ENCODE measurements around the gene LIME1. TPM values are rescaled to one million over a fixed set of nuclear protein-coding genes. Genes with fewer than 3 reads are reported as not detected.

The LIME1 gene
- total and polyA plus RNA-seq, 9 of the 15 experiments (the other 6 are each of a cell fraction or from before 2014, with no cell fraction given): 0.11 to 17.1 (median 2.8) TPM; not detected in 2

DNA sequence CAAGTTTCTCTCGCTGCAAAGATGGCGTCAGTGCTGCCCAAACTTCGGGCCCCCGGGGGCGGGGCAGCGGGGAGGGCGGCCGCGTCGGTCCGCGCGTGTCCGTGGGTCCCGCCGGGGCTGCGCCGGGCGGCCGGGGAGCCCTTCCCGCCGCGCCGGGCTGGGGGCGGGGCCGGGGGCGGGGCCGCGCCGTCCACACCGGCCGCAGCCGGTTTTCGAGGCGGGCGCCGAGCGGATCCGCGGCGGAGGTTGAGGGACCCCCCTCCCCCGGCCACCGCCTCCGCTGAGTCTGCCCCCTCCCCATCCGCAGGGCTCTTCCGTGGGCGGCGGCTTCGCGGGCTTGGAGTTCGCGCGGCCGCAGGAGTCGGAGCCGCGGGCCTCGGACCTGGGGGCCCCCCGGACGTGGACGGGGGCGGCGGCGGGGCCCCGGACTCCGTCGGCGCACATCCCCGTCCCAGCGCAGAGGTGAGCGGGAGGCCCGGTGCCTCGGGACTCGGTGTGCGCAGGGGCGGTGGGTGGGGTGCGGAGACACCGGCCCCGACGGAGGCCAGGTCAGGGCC is 3.7 kb downstream of the LIME1 start (continued):
- peak; percentile 15; the same call in 1 of the 2 replicates for TF ChIP-seq SIN3B (IDR thresholded peaks at IDR 0.05; ENCODE audit: low read depth)
- no peak for TF ChIP-seq POLR2A (conservative IDR thresholded peaks at IDR 0.05)
- no peak for TF ChIP-seq RBM14 (IDR thresholded peaks at IDR 0.05; ENCODE audit: borderline replicate concordance, insufficient read depth, low read depth, low read length)
- peak; percentile 6 for TF ChIP-seq CCNT2 (IDR thresholded peaks at IDR 0.05; ENCODE audit: borderline replicate concordance, extremely low read depth, insufficient read length, low read depth, low read length)
- TF ChIP-seq YBX1 (IDR thresholded peaks at IDR 0.05): no peak
- TF ChIP-seq TBL1XR1 (IDR thresholded peaks at IDR 0.05; ENCODE audit: low read length in 2 of 2): no peak
- no peak for TF ChIP-seq MCM5 (IDR thresholded peaks at IDR 0.05; ENCODE audit: low read depth)
- no peak for TF ChIP-seq NFIC (IDR thresholded peaks at IDR 0.05)
- TF ChIP-seq, protein P1, sequence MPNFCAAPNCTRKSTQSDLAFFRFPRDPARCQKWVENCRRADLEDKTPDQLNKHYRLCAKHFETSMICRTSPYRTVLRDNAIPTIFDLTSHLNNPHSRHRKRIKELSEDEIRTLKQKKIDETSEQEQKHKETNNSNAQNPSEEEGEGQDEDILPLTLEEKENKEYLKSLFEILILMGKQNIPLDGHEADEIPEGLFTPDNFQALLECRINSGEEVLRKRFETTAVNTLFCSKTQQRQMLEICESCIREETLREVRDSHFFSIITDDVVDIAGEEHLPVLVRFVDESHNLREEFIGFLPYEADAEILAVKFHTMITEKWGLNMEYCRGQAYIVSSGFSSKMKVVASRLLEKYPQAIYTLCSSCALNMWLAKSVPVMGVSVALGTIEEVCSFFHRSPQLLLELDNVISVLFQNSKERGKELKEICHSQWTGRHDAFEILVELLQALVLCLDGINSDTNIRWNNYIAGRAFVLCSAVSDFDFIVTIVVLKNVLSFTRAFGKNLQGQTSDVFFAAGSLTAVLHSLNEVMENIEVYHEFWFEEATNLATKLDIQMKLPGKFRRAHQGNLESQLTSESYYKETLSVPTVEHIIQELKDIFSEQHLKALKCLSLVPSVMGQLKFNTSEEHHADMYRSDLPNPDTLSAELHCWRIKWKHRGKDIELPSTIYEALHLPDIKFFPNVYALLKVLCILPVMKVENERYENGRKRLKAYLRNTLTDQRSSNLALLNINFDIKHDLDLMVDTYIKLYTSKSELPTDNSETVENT (CRISPR knock-in tag; IDR thresholded peaks at IDR 0.05): 0 out of 2 replicates have a peak, but pooled peaks have one; percentile 26
- TF ChIP-seq, protein P2, sequence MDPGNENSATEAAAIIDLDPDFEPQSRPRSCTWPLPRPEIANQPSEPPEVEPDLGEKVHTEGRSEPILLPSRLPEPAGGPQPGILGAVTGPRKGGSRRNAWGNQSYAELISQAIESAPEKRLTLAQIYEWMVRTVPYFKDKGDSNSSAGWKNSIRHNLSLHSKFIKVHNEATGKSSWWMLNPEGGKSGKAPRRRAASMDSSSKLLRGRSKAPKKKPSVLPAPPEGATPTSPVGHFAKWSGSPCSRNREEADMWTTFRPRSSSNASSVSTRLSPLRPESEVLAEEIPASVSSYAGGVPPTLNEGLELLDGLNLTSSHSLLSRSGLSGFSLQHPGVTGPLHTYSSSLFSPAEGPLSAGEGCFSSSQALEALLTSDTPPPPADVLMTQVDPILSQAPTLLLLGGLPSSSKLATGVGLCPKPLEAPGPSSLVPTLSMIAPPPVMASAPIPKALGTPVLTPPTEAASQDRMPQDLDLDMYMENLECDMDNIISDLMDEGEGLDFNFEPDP (CRISPR knock-in tag; IDR thresholded peaks at IDR 0.05): no peak
- TF ChIP-seq, protein P3, sequence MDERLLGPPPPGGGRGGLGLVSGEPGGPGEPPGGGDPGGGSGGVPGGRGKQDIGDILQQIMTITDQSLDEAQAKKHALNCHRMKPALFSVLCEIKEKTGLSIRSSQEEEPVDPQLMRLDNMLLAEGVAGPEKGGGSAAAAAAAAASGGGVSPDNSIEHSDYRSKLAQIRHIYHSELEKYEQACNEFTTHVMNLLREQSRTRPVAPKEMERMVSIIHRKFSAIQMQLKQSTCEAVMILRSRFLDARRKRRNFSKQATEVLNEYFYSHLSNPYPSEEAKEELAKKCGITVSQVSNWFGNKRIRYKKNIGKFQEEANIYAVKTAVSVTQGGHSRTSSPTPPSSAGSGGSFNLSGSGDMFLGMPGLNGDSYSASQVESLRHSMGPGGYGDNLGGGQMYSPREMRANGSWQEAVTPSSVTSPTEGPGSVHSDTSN (CRISPR knock-in tag; IDR thresholded peaks at IDR 0.05; ENCODE audit: low read depth): no peak
- TF ChIP-seq, protein P3 (tag; conservative IDR thresholded peaks at IDR 0.05; ENCODE audit: low read depth): no peak
- no peak for TF ChIP-seq MBD2 (IDR thresholded peaks at IDR 0.05; ENCODE audit: borderline replicate concordance, low read depth)
- TF ChIP-seq, protein P4, sequence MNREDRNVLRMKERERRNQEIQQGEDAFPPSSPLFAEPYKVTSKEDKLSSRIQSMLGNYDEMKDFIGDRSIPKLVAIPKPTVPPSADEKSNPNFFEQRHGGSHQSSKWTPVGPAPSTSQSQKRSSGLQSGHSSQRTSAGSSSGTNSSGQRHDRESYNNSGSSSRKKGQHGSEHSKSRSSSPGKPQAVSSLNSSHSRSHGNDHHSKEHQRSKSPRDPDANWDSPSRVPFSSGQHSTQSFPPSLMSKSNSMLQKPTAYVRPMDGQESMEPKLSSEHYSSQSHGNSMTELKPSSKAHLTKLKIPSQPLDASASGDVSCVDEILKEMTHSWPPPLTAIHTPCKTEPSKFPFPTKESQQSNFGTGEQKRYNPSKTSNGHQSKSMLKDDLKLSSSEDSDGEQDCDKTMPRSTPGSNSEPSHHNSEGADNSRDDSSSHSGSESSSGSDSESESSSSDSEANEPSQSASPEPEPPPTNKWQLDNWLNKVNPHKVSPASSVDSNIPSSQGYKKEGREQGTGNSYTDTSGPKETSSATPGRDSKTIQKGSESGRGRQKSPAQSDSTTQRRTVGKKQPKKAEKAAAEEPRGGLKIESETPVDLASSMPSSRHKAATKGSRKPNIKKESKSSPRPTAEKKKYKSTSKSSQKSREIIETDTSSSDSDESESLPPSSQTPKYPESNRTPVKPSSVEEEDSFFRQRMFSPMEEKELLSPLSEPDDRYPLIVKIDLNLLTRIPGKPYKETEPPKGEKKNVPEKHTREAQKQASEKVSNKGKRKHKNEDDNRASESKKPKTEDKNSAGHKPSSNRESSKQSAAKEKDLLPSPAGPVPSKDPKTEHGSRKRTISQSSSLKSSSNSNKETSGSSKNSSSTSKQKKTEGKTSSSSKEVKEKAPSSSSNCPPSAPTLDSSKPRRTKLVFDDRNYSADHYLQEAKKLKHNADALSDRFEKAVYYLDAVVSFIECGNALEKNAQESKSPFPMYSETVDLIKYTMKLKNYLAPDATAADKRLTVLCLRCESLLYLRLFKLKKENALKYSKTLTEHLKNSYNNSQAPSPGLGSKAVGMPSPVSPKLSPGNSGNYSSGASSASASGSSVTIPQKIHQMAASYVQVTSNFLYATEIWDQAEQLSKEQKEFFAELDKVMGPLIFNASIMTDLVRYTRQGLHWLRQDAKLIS (CRISPR knock-in tag; IDR thresholded peaks at IDR 0.05): peak; percentile 55; the same call in 1 of the 2 replicates
- peak; percentile 86; the same call in 1 of the 2 replicates for TF ChIP-seq GATAD2B (IDR thresholded peaks at IDR 0.05; ENCODE audit: borderline replicate concordance)
- TF ChIP-seq, protein P5, sequence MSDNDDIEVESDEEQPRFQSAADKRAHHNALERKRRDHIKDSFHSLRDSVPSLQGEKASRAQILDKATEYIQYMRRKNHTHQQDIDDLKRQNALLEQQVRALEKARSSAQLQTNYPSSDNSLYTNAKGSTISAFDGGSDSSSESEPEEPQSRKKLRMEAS (CRISPR knock-in tag; IDR thresholded peaks at IDR 0.05): no peak
